Measurements from ENCODE around the gene OCA2. TPM values are rescaled to one million over a fixed set of nuclear protein-coding genes. Genes with fewer than 3 reads are reported as not detected.

OCA2 gene
- total RNA-seq, 1 experiment from 2014 or later: 0.31 TPM

DNA sequence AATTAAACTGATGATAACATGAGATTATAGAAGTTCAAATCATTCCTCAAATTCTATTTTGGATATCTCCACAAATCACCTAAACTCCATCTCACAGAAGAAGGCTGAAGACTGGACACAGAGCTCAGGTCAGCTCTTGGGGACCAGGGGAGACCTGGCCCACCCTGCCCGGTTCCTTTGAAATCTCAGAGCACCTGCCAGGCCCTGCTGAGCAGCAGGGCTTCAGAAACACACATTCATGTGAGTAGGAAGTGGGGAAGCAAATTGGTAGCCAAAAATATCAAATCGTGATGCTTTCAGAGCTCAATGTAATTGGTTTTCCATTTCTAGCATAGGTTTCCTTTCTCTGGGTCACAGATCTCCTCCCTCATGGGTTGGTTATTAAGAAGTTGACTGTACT lies 76.2 kb downstream of the OCA2 start:
- H3K14ac ChIP-seq (ENCODE audit: insufficient read depth, low read length): no peak overlapping the region; the same call in 1 of the 2 replicates
- peaks cover 3% of the 10 kb centered on the region for H3K27me3 Mint-ChIP-seq (ENCODE audit: low read depth)
- H3K4me1 Mint-ChIP-seq: peaks cover 14 to 32% of the 10 kb centered on the region in 2 experiments
- H3K4me3 Mint-ChIP-seq: no peak overlapping the region; a peak in 1 of 5 replicates
- H3K27me3 ChIP-seq (ENCODE audit: insufficient read depth, low read length): no peaks in the 10 kb centered on the region
- TF ChIP-seq, protein P1, sequence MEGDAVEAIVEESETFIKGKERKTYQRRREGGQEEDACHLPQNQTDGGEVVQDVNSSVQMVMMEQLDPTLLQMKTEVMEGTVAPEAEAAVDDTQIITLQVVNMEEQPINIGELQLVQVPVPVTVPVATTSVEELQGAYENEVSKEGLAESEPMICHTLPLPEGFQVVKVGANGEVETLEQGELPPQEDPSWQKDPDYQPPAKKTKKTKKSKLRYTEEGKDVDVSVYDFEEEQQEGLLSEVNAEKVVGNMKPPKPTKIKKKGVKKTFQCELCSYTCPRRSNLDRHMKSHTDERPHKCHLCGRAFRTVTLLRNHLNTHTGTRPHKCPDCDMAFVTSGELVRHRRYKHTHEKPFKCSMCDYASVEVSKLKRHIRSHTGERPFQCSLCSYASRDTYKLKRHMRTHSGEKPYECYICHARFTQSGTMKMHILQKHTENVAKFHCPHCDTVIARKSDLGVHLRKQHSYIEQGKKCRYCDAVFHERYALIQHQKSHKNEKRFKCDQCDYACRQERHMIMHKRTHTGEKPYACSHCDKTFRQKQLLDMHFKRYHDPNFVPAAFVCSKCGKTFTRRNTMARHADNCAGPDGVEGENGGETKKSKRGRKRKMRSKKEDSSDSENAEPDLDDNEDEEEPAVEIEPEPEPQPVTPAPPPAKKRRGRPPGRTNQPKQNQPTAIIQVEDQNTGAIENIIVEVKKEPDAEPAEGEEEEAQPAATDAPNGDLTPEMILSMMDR (conservative IDR thresholded peaks at IDR 0.05): no peak
- H3K79me2 ChIP-seq (ENCODE audit: insufficient read depth, low read length): no peaks in the 10 kb centered on the region
- H3K27ac ChIP-seq (ENCODE audit: insufficient read length, low read depth, low read length): no peak overlapping the region
- H3K79me1 ChIP-seq (ENCODE audit: insufficient read depth, low read depth, low read length, poor library complexity, severe bottlenecking): no peaks in the 10 kb centered on the region
- no peak overlapping the region for H2AK5ac ChIP-seq (ENCODE audit: insufficient read length, low read length)
- no peak overlapping the region for H3K4ac ChIP-seq (ENCODE audit: low read depth, low read length)
- no peak overlapping the region for H3K4me2 ChIP-seq (ENCODE audit: insufficient read depth, insufficient read length, low read length)
- no peak overlapping the region for H3K27ac Mint-ChIP-seq
- H3K9me3 ChIP-seq (ENCODE audit: control insufficient read depth, low read depth, low read length): no peaks in the 10 kb centered on the region
- no peak overlapping the region for H4K91ac ChIP-seq (ENCODE audit: insufficient read length, low read depth, low read length)
- H2BK5ac ChIP-seq (ENCODE audit: insufficient read length, low read length): no peak overlapping the region
- no peak overlapping the region for H3K9ac ChIP-seq (ENCODE audit: extremely low read depth, insufficient read length, low read length)
- no peak overlapping the region for H3K18ac ChIP-seq (ENCODE audit: insufficient read length, low read depth, low read length)
- no peak overlapping the region for H2AFZ ChIP-seq (ENCODE audit: low read length)
- no CpG with 5 or more reads among the region's 2 CpGs for WGBS (ENCODE audit: extremely low coverage, insufficient read length, low lambda C conversion rate)
- H4K20me1 ChIP-seq (ENCODE audit: control insufficient read depth, insufficient read depth, insufficient read length): no peaks in the 10 kb centered on the region
- no peak overlapping the region for H3T11ph ChIP-seq (ENCODE audit: low read length)
- no peaks in the 10 kb centered on the region for H3K23me2 ChIP-seq (ENCODE audit: insufficient read length, low read depth, low read length, poor library complexity, severe bottlenecking)
- no peak overlapping the region for H2BK15ac ChIP-seq (ENCODE audit: low read depth, low read length)
- H4K5ac ChIP-seq (ENCODE audit: insufficient read length, low read depth, low read length): no peak overlapping the region
- H3K56ac ChIP-seq (ENCODE audit: insufficient read length, low read depth, low read length): no peak overlapping the region
- no peak overlapping the region for H4K8ac ChIP-seq (replicated peaks; ENCODE audit: insufficient read length, low read depth, low read length)
- no peaks in the 10 kb centered on the region for H3K36me3 Mint-ChIP-seq (ENCODE audit: insufficient read depth in 1 of 3, low read depth in 3 of 3)
- no peak overlapping the region for H2BK120ac ChIP-seq (ENCODE audit: low read depth, low read length, poor library complexity, severe bottlenecking)
- no peaks in the 10 kb centered on the region for H3K9me3 Mint-ChIP-seq
- DNase-seq: no peak
- no peak overlapping the region for H3K23ac ChIP-seq (ENCODE audit: insufficient read length, low read depth, low read length)
- H2BK20ac ChIP-seq (ENCODE audit: low read depth, low read length, poor library complexity, severe bottlenecking): no peak overlapping the region
- H2BK12ac ChIP-seq (ENCODE audit: insufficient read length, low read depth, low read length): no peak overlapping the region
- no peaks in the 10 kb centered on the region for H3K4me1 ChIP-seq (ENCODE audit: insufficient read depth, low read length)

All from H9 (cell line).